LNCaP clone FGC (cell line): ENCODE results near the gene MARS1.

Experiments
- DNase-seq: peaks from one replicate; pipeline ENCODE4 v3.0.0-alpha.2; 2011; ENCODE audit warnings: low read depth
- H3K4me3 ChIP-seq: 2 replicates; pipeline ENCODE4 v1.5.1; 2011; ENCODE audit warnings: mild to moderate bottlenecking, low read depth, low read length, control low read depth
- CTCF ChIP-seq: IDR thresholded peaks from 2 replicates; pipeline ENCODE4 v1.5.1; 2012; ENCODE audit warnings: mild to moderate bottlenecking; ENCODE audit not compliant: control insufficient read depth, insufficient read depth; ENCODE audit errors: extremely low read depth

MARS1 gene

GRCh38 chr12:57458665-57459054, 29.2 kb upstream of the MARS1 start:
- peak overlapping the region; percentile 78 for H3K4me3 ChIP-seq
- DNase-seq, result no peak
- TF ChIP-seq CTCF, result no peak

GRCh38 chr12:57459055-57459749, 28.7 kb upstream of the MARS1 start:
- H3K4me3 ChIP-seq, result peak overlapping the region; percentile 78
- peak; percentile 95 for TF ChIP-seq CTCF
- peak; percentile 74 for DNase-seq

GRCh38 chr12:57459750-57460467, 28.0 kb upstream of the MARS1 start, which contains the start of gene GLI1:
Gene GLI1, plus strand, starts transcription at chr12:57459785. Its CDS starts 3,907 bp downstream, at chr12:57463692.
- TF ChIP-seq CTCF, result no peak
- H3K4me3 ChIP-seq, result peak within 1 kb of the TSS; percentile 78
- DNase-seq, result no peak

- H3K4me3 ChIP-seq, result no peak overlapping the region; the same call in 1 of the 2 replicates
- no peak for DNase-seq
- no peak for TF ChIP-seq CTCF
These were observed 27.4 kb upstream of the MARS1 start for GRCh38 chr12:57460468-57460784.

GRCh38 chr12:57460841-57461275, 27.0 kb upstream of the MARS1 start:
- DNase-seq, result no peak
- H3K4me3 ChIP-seq, result no peak overlapping the region

GRCh38 chr12:57461276-57461916, 26.5 kb upstream of the MARS1 start:
- no peak for TF ChIP-seq CTCF
- H3K4me3 ChIP-seq, result peak overlapping the region; percentile 57
- no peak for DNase-seq

More at GRCh38 chr12:57460841-57461275, 27.0 kb upstream of the MARS1 start:
- no peak for TF ChIP-seq CTCF
